ENCODE measurements around the gene TYW3. TPM values are rescaled to one million over a fixed set of nuclear protein-coding genes. Genes with fewer than 3 reads are reported as not detected.

TYW3 gene
- total and polyA plus RNA-seq, 2 of the 8 experiments (the other 6 are each of a cell fraction or from before 2014, with no cell fraction given) = 6.9 to 31.4 TPM

DNA sequence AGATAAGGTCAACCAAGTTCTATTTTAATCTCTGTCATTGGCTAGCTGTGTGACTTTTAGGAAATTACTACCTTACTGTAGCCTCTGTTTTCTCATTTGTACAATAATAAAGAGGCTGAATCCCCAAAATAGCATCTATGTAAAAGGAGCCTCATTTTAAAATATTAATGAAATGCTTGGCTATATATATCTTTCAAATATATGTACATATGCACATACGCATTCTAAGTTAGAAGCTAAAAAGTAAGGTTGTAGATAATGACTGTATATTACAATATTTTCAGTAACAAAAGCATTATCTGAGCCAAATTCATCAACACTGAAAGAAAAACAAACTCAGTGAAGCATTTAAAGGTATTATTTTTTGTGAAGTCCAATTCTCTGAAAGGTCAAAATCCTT lies 44.6 kb downstream of the TYW3 start:
- H3K14ac ChIP-seq (ENCODE audit: insufficient read length) = no peak overlapping the region
- no peak overlapping the region for H4K8ac ChIP-seq (ENCODE audit: extremely low read depth, insufficient read depth, low read length)
- no peak overlapping the region for H2BK20ac ChIP-seq (ENCODE audit: low read length)
- H3K4ac ChIP-seq (replicated peaks; ENCODE audit: insufficient read length, low read depth, low read length) = no peak overlapping the region
- DNase-seq (ENCODE audit: low read depth in 1 of 2, low spot score in 2 of 2) (no peak), FAIRE-seq (no peak)
- H3K27ac ChIP-seq (ENCODE audit: low read depth, low read length) = no peak overlapping the region
- no peaks in the 10 kb centered on the region for H4K20me1 ChIP-seq (replicated peaks in 1 of 2; ENCODE audit: control insufficient read depth in 1 of 2, insufficient read depth in 2 of 2, low read length in 2 of 2)
- no peak overlapping the region for H2BK12ac ChIP-seq (ENCODE audit: low read depth, low read length)
- H3K4me3 ChIP-seq (ENCODE audit: extremely low read depth in 1 of 4, insufficient read depth in 2 of 4, low read depth in 3 of 4, low read length in 4 of 4) = no peak overlapping the region
- no peak overlapping the region for H2BK120ac ChIP-seq (replicated peaks; ENCODE audit: low read depth, low read length)
- no peak overlapping the region for H2AFZ ChIP-seq (ENCODE audit: low read length)
- H4K91ac ChIP-seq (replicated peaks; ENCODE audit: insufficient read length, low read length) = no peak overlapping the region
- CTCF ChIA-PET (ENCODE audit: partially characterized antibody) = interaction anchor here (0.8 to 4.0 kb wide), 4 partner anchors 9 to 425 kb away, joined by 3 to 26 read pairs (median 4); no protein-coding TSS in a partner anchor
- 84% methylated on average over 1 of the region's 1 CpG; no CpG with 5 or more reads in 1 of the 2 experiments for WGBS, 2 experiments (ENCODE audit: extremely low coverage in 1 of 2, insufficient coverage in 1 of 2, insufficient read length in 1 of 2, insufficient replicate concordance in 2 of 2, low coverage in 1 of 2, low lambda C conversion rate in 2 of 2, missing lambda C conversion rate in 1 of 2)
- no peak overlapping the region for H2AK5ac ChIP-seq (ENCODE audit: low read depth, low read length)
- no peaks in the 10 kb centered on the region for H3K79me1 ChIP-seq (ENCODE audit: low read depth, low read length)
- H3K18ac ChIP-seq (ENCODE audit: extremely low read depth, low read length) = no peak overlapping the region
- no peak overlapping the region for H2BK5ac ChIP-seq (ENCODE audit: low read depth, low read length)
- H3K36me3 ChIP-seq (ENCODE audit: control insufficient read depth in 2 of 4, insufficient read depth in 4 of 4, low read length in 3 of 4) = no peaks in the 10 kb centered on the region
- no peaks in the 10 kb centered on the region for H3K79me2 ChIP-seq (ENCODE audit: control insufficient read depth in 1 of 2, insufficient read depth in 2 of 2, low read length in 2 of 2)
- H3K56ac ChIP-seq (replicated peaks; ENCODE audit: insufficient read length, low read depth, low read length) = no peak overlapping the region
- POLR2A ChIA-PET (ENCODE audit: partially characterized antibody) = no interaction called here
- no peak overlapping the region for H3K9ac ChIP-seq (replicated peaks in 1 of 4; ENCODE audit: extremely low read depth in 1 of 4, low read depth in 3 of 4, low read length in 3 of 4)
- no peak overlapping the region for H3K23ac ChIP-seq (ENCODE audit: insufficient read length)
- no peaks in the 10 kb centered on the region for H3K23me2 ChIP-seq (ENCODE audit: low read depth, low read length)
- no peak overlapping the region for H4K5ac ChIP-seq (ENCODE audit: insufficient read length, low read depth, low read length)
- no peak overlapping the region for H3K4me2 ChIP-seq (ENCODE audit: insufficient read depth in 1 of 2, low read depth in 2 of 2, low read length in 2 of 2)
- H3K9me3 ChIP-seq (ENCODE audit: insufficient read depth in 2 of 2, low read depth in 1 of 2, low read length in 1 of 2) = no peaks in the 10 kb centered on the region
- H3K4me1 ChIP-seq (replicated peaks in 1 of 4; ENCODE audit: control insufficient read depth in 3 of 4, insufficient read depth in 4 of 4, low read length in 3 of 4) = peaks cover 0 to 4% (median 3%) of the 10 kb centered on the region in 4 experiments; a peak in 4 of 7 replicates
- no peak overlapping the region for H2BK15ac ChIP-seq (ENCODE audit: low read length)
- H3K27me3 ChIP-seq (replicated peaks in 1 of 4; ENCODE audit: control insufficient read depth in 3 of 4, extremely low read depth in 1 of 4, insufficient read depth in 3 of 4, low read length in 3 of 4) = no peaks in the 10 kb centered on the region
- no peak for TF ChIP-seq YY1 (IDR thresholded peaks at IDR 0.05; ENCODE audit: low read depth, low read length)
- no peak for TF ChIP-seq TAF7 (optimal IDR thresholded peaks at IDR 0.05; ENCODE audit: borderline replicate concordance, low read depth, low read length)
- no peak for TF ChIP-seq GABPA (IDR thresholded peaks at IDR 0.05; ENCODE audit: borderline replicate concordance, insufficient read depth, low read length)
- no peak for TF ChIP-seq JUND (IDR thresholded peaks at IDR 0.05; ENCODE audit: low read length)
- TF ChIP-seq POLR2A (IDR thresholded peaks at IDR 0.05; ENCODE audit: control extremely low read depth in 1 of 2, low read depth in 2 of 2, low read length in 2 of 2) = no peak
- no peak for TF ChIP-seq BRCA1 (IDR thresholded peaks at IDR 0.05; ENCODE audit: low read depth, low read length)
- TF ChIP-seq CBX5 (IDR thresholded peaks at IDR 0.05; ENCODE audit: low read depth, low read length) = no peak
- TF ChIP-seq, protein P1, sequence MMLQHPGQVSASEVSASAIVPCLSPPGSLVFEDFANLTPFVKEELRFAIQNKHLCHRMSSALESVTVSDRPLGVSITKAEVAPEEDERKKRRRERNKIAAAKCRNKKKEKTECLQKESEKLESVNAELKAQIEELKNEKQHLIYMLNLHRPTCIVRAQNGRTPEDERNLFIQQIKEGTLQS (IDR thresholded peaks at IDR 0.05; ENCODE audit: insufficient read depth, low read depth, low read length) = no peak
- TF ChIP-seq RBBP5 (IDR thresholded peaks at IDR 0.05; ENCODE audit: borderline replicate concordance, low read depth, low read length) = no peak
- TF ChIP-seq MAX (IDR thresholded peaks at IDR 0.05) = no peak
- no peak for TF ChIP-seq GTF2F1 (IDR thresholded peaks at IDR 0.05; ENCODE audit: borderline replicate concordance, low read depth, low read length)
- TF ChIP-seq RAD21 (IDR thresholded peaks at IDR 0.05 in 1 of 2, conservative IDR thresholded peaks at IDR 0.05 in 1 of 2; ENCODE audit: low read depth in 2 of 2, low read length in 2 of 2) = no peak
- TF ChIP-seq MAFK (IDR thresholded peaks at IDR 0.05; ENCODE audit: low read depth, low read length) = no peak
- no peak for TF ChIP-seq TEAD4 (IDR thresholded peaks at IDR 0.05; ENCODE audit: low read depth, low read length)
